K562 (cell line): ENCODE results near the gene PIGQ. TPM values are rescaled to one million over a fixed set of nuclear protein-coding genes. Genes with fewer than 3 reads are reported as not detected.
A peak's percentile ranks its signal among the peaks of the same experiment; 100 is the strongest.

Experiments used
- ATF7 ChIP-seq: fragments of 450-650 bp; IDR thresholded peaks from 2 replicates; pipeline ENCODE4 v1.7.1; 2014; ENCODE audit warnings: mild to moderate bottlenecking, moderate library complexity
- BMI1 ChIP-seq: fragments of 150-350 bp; IDR thresholded peaks from 2 replicates; pipeline ENCODE4 v1.6.1; 2014; ENCODE audit warnings: low read length
- C11orf30 ChIP-seq: fragments of 450-650 bp; IDR thresholded peaks from 2 replicates; pipeline ENCODE4 v1.6.1; 2016; ENCODE audit warnings: low read depth, mild to moderate bottlenecking
- CCNT2 ChIP-seq: IDR thresholded peaks from 2 replicates; pipeline ENCODE4 v1.6.1; 2011; ENCODE audit warnings: borderline replicate concordance, low read depth, mild to moderate bottlenecking, moderate library complexity, mixed read lengths, low read length; ENCODE audit not compliant: insufficient read length; ENCODE audit errors: extremely low read depth
- DEAF1 ChIP-seq: fragments of 450-650 bp; formaldehyde crosslinking; IDR thresholded peaks from 2 replicates; pipeline ENCODE4 v1.4.0; 2020; ENCODE audit warnings: mild to moderate bottlenecking, moderate library complexity
- ETS1 ChIP-seq: conservative IDR thresholded peaks from 2 replicates; pipeline ENCODE4 v1.6.1; 2011; ENCODE audit warnings: low read depth, mild to moderate bottlenecking, low read length; ENCODE audit not compliant: control insufficient read depth
- GABPA ChIP-seq: fragments of 200-800 bp; sonication (Bioruptor generic); conservative IDR thresholded peaks from 2 replicates; pipeline ENCODE4 v1.6.1; 2016; ENCODE audit warnings: low read depth, missing genetic modification characterization, missing compliant biosample characterization
- HCFC1 ChIP-seq: IDR thresholded peaks from 2 replicates; pipeline ENCODE4 v1.6.1; 2012; ENCODE audit warnings: low read depth, low read length, improper control_type of control experiment
- HDAC3 ChIP-seq: fragments of 450-650 bp; IDR thresholded peaks from 2 replicates; pipeline ENCODE4 v1.6.1; 2018; ENCODE audit warnings: borderline replicate concordance, mild to moderate bottlenecking, moderate library complexity; ENCODE audit not compliant: partially characterized antibody
- JUN ChIP-seq, 2 experiments: sonication (generic) in 1 of 2; formaldehyde crosslinking in 1 of 2; IDR thresholded peaks; 2 replicates each; pipeline versions ENCODE4 v1.6.1 to v1.8.0; 2012 to 2022; ENCODE audit warnings: borderline replicate concordance in 2 of 2, mild to moderate bottlenecking in 2 of 2, improper control_type of control experiment in 1 of 2, low read depth in 1 of 2, low read length in 1 of 2, missing genetic modification reagents in 1 of 2
- KLF16 ChIP-seq: IDR thresholded peaks from 2 replicates; pipeline ENCODE4 v1.6.1; 2016; ENCODE audit warnings: antibody characterized with exemption
- MXI1 ChIP-seq: IDR thresholded peaks from 2 replicates; pipeline ENCODE4 v1.6.1; 2011; ENCODE audit warnings: low read depth, mild to moderate bottlenecking, improper control_type of control experiment, low read length
- NFE2 ChIP-seq: IDR thresholded peaks from 2 replicates; pipeline ENCODE4 v1.6.1; 2014; ENCODE audit warnings: antibody characterized with exemption, low read depth
- NFE2L1 ChIP-seq: fragments of 450-650 bp; IDR thresholded peaks from 2 replicates; pipeline ENCODE4 v1.6.1; 2016; ENCODE audit warnings: missing genetic modification characterization, low read depth, mild to moderate bottlenecking, missing compliant biosample characterization, moderate library complexity, borderline replicate concordance
- NKRF ChIP-seq: fragments of 450-650 bp; IDR thresholded peaks from 2 replicates; pipeline ENCODE4 v1.6.1; 2016; ENCODE audit warnings: borderline replicate concordance
- PHF21A ChIP-seq: fragments of 450-650 bp; IDR thresholded peaks from 2 replicates; pipeline ENCODE4 v1.6.1; 2017; ENCODE audit warnings: low read depth, borderline replicate concordance
- PREB ChIP-seq: sonication (generic); formaldehyde crosslinking; IDR thresholded peaks from 2 replicates; pipeline ENCODE4 v1.8.1; 2023; ENCODE audit warnings: mild to moderate bottlenecking, missing genetic modification reagents
- RFX7 ChIP-seq: fragments of 250-450 bp; sonication (Bioruptor Pico); IDR thresholded peaks from 2 replicates; pipeline ENCODE4 v1.5.1; 2021; ENCODE audit warnings: mild to moderate bottlenecking
- SIN3B ChIP-seq: fragments of 450-650 bp; IDR thresholded peaks from 2 replicates; pipeline ENCODE4 v1.6.1; 2017; ENCODE audit warnings: low read depth, mild to moderate bottlenecking, moderate library complexity
- TEAD2 ChIP-seq: fragments of 450-650 bp; IDR thresholded peaks from 2 replicates; pipeline ENCODE4 v1.6.1; 2016; ENCODE audit warnings: missing genetic modification characterization, control low read depth, missing compliant biosample characterization
- ZNF165 ChIP-seq: fragments of 250-450 bp; sonication (Bioruptor Pico); IDR thresholded peaks from 2 replicates; pipeline ENCODE4 v1.4.0; 2020; ENCODE audit warnings: borderline replicate concordance
- ZNF384 ChIP-seq: IDR thresholded peaks from 2 replicates; pipeline ENCODE4 v1.6.1; 2012; ENCODE audit warnings: low read depth, low read length, improper control_type of control experiment
- polyA plus RNA-seq, 8 experiments: library from polyadenylated mRNA; depleted of rRNA in 4 of 8; stranded (reverse) in 5 of 8; unstranded in 3 of 8; fragments of >200 nt; fragmentation: Nextera tagmentation in 2 of 8; fragmentation: Illumina TruSeq in 1 of 8; extraction: Ambion mirVana in 2 of 8; extraction: Trizol in 1 of 8; gene quantifications; 2 replicates each; pipeline versions ENCODE4 v1.2.1 to v1.2.3, GENCODE V29; 2011 to 2014; ENCODE audit warnings: inconsistent platforms in 1 of 8, missing spikeins in 1 of 8
- total RNA-seq, 7 experiments: library from RNA; depleted of rRNA in 6 of 7; stranded (reverse); fragments of >200 nt in 6 of 7; fragmentation: Illumina TruSeq in 2 of 7; extraction: Trizol in 2 of 7; gene quantifications; 2 replicates each; pipeline versions ENCODE4 v1.2.1 to v1.2.3, GENCODE V29; 2011 to 2021; ENCODE audit warnings: low replicate concordance in 1 of 7

The PIGQ gene
- total and polyA plus RNA-seq, 9 of the 15 experiments (the other 6 are each of a cell fraction or from before 2014, with no cell fraction given) = 0.20 to 49.6 (median 11.7) TPM

- no peak for TF ChIP-seq HDAC3
- TF ChIP-seq ATF7 = peak; percentile 82; the same call in 1 of the 2 replicates
- no peak for TF ChIP-seq PHF21A
- peak; percentile 48; the same call in 1 of the 2 replicates for TF ChIP-seq NKRF
- TF ChIP-seq MXI1 = no peak
- TF ChIP-seq KLF16 = no peak
- peak; percentile 99 for TF ChIP-seq GABPA
- TF ChIP-seq HCFC1 = peak; percentile 38; the same call in 1 of the 2 replicates
- no peak for TF ChIP-seq RFX7
- no peak for TF ChIP-seq ZNF165
- TF ChIP-seq TEAD2 (tag) = no peak
- no peak for TF ChIP-seq NFE2L1 (tag)
- TF ChIP-seq NFE2 = peak; percentile 87
- peak; percentile 49; the same call in 1 of the 2 replicates for TF ChIP-seq ETS1
- TF ChIP-seq BMI1 = no peak
- TF ChIP-seq PREB (CRISPR knock-in tag) = no peak
- no peak for TF ChIP-seq JUN (IDR thresholded peaks at IDR 0.05; ENCODE audit: borderline replicate concordance, low read depth, low read length)
- TF ChIP-seq JUN (CRISPR knock-in tag; IDR thresholded peaks at IDR 0.05; ENCODE audit: borderline replicate concordance) = peak; percentile 69; the same call in 1 of the 2 replicates
- TF ChIP-seq CCNT2 = peak; percentile 28
- no peak for TF ChIP-seq ZNF384
- peak; percentile 79 for TF ChIP-seq C11orf30
- TF ChIP-seq SIN3B = peak; percentile 66
- no peak for TF ChIP-seq DEAF1 (CRISPR knock-in tag)
Observed at GRCh38 chr16:588889-589657, 19.3 kb downstream of the PIGQ start (continued).
